ENCODE results near the gene EFCAB8. TPM values are rescaled to one million over a fixed set of nuclear protein-coding genes. Genes with fewer than 3 reads are reported as not detected.
"Not testable (repeated sequence)": the region's sequence is repeated elsewhere in the genome, so short reads cannot be mapped to it uniquely, and the experiment has no call there.

The EFCAB8 gene
- total RNA-seq, 1 donor: 0.73 TPM

DNA sequence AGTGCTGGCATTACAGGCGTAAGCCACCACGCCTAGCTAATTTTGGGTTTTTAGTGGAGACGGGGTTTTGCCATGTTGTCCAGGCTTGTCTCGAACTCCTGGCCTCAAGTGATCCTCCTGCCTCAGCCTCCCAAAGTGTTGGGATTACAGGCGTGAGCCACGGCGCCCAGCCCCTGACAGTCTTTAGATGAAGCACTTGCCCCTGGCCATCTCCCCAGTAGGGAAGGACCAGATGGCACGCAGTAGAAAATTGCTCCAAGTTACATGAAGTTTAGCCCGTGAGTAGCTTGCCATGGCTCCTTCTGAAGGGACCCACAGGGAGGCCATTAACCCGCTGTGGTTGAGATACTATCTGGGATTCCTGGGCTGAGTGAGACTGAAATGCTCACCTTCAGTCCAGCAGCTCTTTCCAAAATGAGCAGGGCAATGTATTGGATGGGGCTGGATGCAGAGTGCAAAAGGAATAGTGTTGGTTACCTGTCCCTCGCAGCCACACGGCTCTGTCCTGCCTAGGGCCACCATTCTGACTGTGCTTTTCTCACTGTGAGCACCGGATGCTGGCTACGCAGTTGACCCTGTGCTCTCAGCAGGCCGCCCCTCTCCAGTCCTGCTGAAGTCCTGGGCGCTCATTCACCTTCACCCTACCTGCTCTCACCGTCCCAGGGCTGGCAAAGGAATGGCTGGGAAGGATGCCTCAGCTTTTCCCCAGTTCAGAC lies 66.9 kb downstream of the EFCAB8 start:
- Histone ChIP-seq H3K4me3 (ENCODE audit: low read length) (no peak overlapping the region), H3K27me3 (ENCODE audit: insufficient read depth, low read length) (no peaks in the 10 kb centered on the region), H3K4me1 (ENCODE audit: insufficient read depth, low read length) (no peaks in the 10 kb centered on the region), H3K9me3 (ENCODE audit: low read depth, low read length) (no peaks in the 10 kb centered on the region)

- H3K4me1 ChIP-seq (ENCODE audit: insufficient read depth, low read length): no peaks in the 10 kb centered on the region
- no peaks in the 10 kb centered on the region for H3K27me3 ChIP-seq (ENCODE audit: insufficient read depth, low read length)
- H3K9me3 ChIP-seq (ENCODE audit: low read depth, low read length): no peaks in the 10 kb centered on the region
- no peak overlapping the region for H3K4me3 ChIP-seq (ENCODE audit: low read length)
Measured at GRCh38 chr20:32929162-32929561, 70.4 kb downstream of the EFCAB8 start.

- no peaks in the 10 kb centered on the region for H3K27me3 ChIP-seq (ENCODE audit: insufficient read depth, low read length)
- no peaks in the 10 kb centered on the region for H3K4me1 ChIP-seq (ENCODE audit: insufficient read depth, low read length)
- no peaks in the 10 kb centered on the region for H3K9me3 ChIP-seq (ENCODE audit: low read depth, low read length)
- no peak overlapping the region for H3K4me3 ChIP-seq (ENCODE audit: low read length)
Measured at GRCh38 chr20:32930181-32930580, 71.5 kb downstream of the EFCAB8 start.

- H3K27me3 ChIP-seq (ENCODE audit: insufficient read depth, low read length): no peaks in the 10 kb centered on the region
- H3K9me3 ChIP-seq (ENCODE audit: low read depth, low read length): no peaks in the 10 kb centered on the region
- H3K4me3 ChIP-seq (ENCODE audit: low read length): no peak overlapping the region
- H3K4me1 ChIP-seq (ENCODE audit: insufficient read depth, low read length): no peaks in the 10 kb centered on the region
Measured at GRCh38 chr20:32930701-32931100, 72.0 kb downstream of the EFCAB8 start.

- H3K4me1 ChIP-seq (ENCODE audit: insufficient read depth, low read length): no peaks in the 10 kb centered on the region
- H3K4me3 ChIP-seq (ENCODE audit: low read length): no peak overlapping the region
- no peaks in the 10 kb centered on the region for H3K27me3 ChIP-seq (ENCODE audit: insufficient read depth, low read length)
- no peaks in the 10 kb centered on the region for H3K9me3 ChIP-seq (ENCODE audit: low read depth, low read length)
Measured at GRCh38 chr20:32934580-32934979, 75.9 kb downstream of the EFCAB8 start.

GRCh38 chr20:32941155-32941885 lies 82.6 kb downstream of the EFCAB8 start:
- Histone ChIP-seq H3K9me3 (ENCODE audit: low read depth, low read length) (no peaks in the 10 kb centered on the region), H3K27me3 (ENCODE audit: insufficient read depth, low read length) (no peaks in the 10 kb centered on the region), H3K4me1 (ENCODE audit: insufficient read depth, low read length) (no peaks in the 10 kb centered on the region), H3K4me3 (ENCODE audit: low read length) (no peak overlapping the region)

DNA sequence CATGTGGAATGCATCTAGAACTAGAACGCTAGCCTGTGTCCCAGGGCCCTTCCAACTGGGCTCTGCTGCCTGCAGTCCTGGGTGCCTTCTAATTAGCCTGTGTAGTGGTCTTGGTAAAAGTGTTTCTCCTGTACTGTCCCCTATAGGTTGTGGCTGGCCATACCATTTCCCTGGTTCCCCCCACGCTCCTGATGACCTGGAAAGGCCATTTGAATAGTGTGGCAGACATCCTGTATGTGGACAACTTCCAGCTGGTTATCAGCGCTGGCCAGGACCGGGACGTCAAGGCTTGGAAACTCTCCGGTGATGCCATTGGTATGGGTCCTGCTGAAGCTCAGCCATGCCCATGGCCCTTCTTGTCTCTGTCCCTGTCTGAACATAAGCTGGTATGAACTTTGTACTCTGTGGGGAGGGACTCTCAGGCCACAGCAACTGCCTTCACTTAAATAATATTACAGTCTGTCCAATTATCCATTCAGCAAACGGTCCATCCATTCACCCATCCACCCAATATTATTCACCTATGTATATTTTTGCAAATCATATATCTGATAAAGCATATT lies 84.8 kb downstream of the EFCAB8 start:
- Histone ChIP-seq H3K4me3 (ENCODE audit: low read length) (no peak overlapping the region), H3K27me3 (ENCODE audit: insufficient read depth, low read length) (no peaks in the 10 kb centered on the region), H3K4me1 (ENCODE audit: insufficient read depth, low read length) (no peaks in the 10 kb centered on the region), H3K9me3 (ENCODE audit: low read depth, low read length) (no peaks in the 10 kb centered on the region)

- Histone ChIP-seq H3K9me3 (ENCODE audit: low read depth, low read length) (no peaks in the 10 kb centered on the region), H3K4me3 (ENCODE audit: low read length) (no peak overlapping the region)
Measured at GRCh38 chr20:32945710-32946221, 87.0 kb downstream of the EFCAB8 start.

DNA sequence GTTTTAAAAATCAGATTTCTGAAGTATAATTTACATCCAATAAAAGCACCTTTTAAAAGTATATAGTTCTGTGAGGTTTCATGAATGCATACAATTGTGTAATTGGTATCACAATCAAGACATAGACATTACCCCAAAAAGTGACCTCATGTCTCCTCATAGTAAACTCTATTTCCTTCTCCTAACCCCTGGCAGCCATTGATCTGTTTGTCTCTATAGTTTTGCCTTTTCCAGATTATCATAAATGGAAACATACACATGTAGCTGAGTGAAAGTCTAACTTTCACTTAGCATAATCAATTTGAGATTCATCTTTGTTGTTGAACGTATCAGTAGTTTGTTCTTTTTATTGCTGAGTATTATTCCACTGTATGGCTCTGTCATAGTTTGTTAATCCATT lies 87.9 kb downstream of the EFCAB8 start:
- no peaks in the 10 kb centered on the region for H3K27me3 ChIP-seq (ENCODE audit: insufficient read depth, low read length)
- H3K4me1 ChIP-seq (ENCODE audit: insufficient read depth, low read length): no peaks in the 10 kb centered on the region
- no peak overlapping the region for H3K4me3 ChIP-seq (ENCODE audit: low read length)
- H3K9me3 ChIP-seq (ENCODE audit: low read depth, low read length): no peaks in the 10 kb centered on the region

More at GRCh38 chr20:32945710-32946221, 87.0 kb downstream of the EFCAB8 start:
- Histone ChIP-seq H3K4me1 (ENCODE audit: insufficient read depth, low read length) (no peaks in the 10 kb centered on the region), H3K27me3 (ENCODE audit: insufficient read depth, low read length) (no peaks in the 10 kb centered on the region)

- not testable (repeated sequence) for H3K27me3 ChIP-seq (ENCODE audit: insufficient read depth, low read length); H3K4me3 ChIP-seq (ENCODE audit: low read length); H3K9me3 ChIP-seq (ENCODE audit: low read depth, low read length); H3K4me1 ChIP-seq (ENCODE audit: insufficient read depth, low read length)
Measured at GRCh38 chr20:32950539-32950938, 91.8 kb downstream of the EFCAB8 start.

GRCh38 chr20:32957459-32957858 lies 98.7 kb downstream of the EFCAB8 start:
- H3K4me3 ChIP-seq (ENCODE audit: low read length): no peak overlapping the region
- no peaks in the 10 kb centered on the region for H3K27me3 ChIP-seq (ENCODE audit: insufficient read depth, low read length)
- H3K4me1 ChIP-seq (ENCODE audit: insufficient read depth, low read length): no peaks in the 10 kb centered on the region
- peaks cover 20% of the 10 kb centered on the region for H3K9me3 ChIP-seq (ENCODE audit: low read depth, low read length)

DNA sequence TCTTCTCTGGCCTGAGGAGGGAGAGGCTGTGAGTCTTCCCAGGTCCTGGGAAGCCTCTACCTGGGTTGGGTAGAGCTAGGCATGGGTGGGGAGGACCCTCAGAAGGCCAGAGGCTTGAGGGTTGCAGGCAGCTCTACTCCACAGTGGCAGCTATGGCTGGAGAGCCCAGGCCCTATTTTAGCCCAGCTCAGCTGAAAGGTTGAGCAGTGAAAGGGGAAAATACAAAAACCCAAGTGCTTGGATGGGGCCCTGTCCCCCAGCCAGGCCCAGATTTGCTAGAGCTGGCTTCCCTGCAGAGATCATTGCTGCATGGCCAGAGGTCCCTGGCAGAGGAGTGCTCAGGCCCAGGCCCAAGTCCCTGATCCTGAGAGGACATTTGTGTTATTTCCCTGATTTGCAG lies 99.9 kb downstream of the EFCAB8 start:
- Histone ChIP-seq H3K27me3 (ENCODE audit: insufficient read depth, low read length) (no peaks in the 10 kb centered on the region), H3K9me3 (ENCODE audit: low read depth, low read length) (peaks cover 20% of the 10 kb centered on the region), H3K4me1 (ENCODE audit: insufficient read depth, low read length) (no peaks in the 10 kb centered on the region), H3K4me3 (ENCODE audit: low read length) (no peak overlapping the region)

GRCh38 chr20:32959351-32960221 lies 100.9 kb downstream of the EFCAB8 start:
- Histone ChIP-seq H3K9me3 (ENCODE audit: low read depth, low read length) (peaks cover 15% of the 10 kb centered on the region), H3K4me1 (ENCODE audit: insufficient read depth, low read length) (no peaks in the 10 kb centered on the region), H3K4me3 (ENCODE audit: low read length) (no peak overlapping the region), H3K27me3 (ENCODE audit: insufficient read depth, low read length) (no peaks in the 10 kb centered on the region)

DNA sequence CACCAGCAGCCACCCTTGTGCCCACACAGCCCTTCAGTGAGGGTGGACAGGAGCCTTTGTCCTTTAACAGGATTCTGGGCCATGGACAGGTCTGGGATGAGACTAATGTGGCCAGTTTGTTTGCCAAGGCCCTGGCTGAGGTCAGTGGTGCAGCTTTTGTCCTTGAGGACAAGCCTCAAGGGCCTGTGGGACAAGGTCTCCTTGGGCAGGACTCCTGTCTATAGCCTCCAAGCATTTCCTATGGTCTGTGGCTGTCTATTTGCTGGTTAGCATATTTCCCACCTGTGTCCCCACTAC lies 101.4 kb downstream of the EFCAB8 start:
- H3K4me1 ChIP-seq (ENCODE audit: insufficient read depth, low read length): peaks cover 2% of the 10 kb centered on the region
- no peaks in the 10 kb centered on the region for H3K27me3 ChIP-seq (ENCODE audit: insufficient read depth, low read length)
- peaks cover 15% of the 10 kb centered on the region for H3K9me3 ChIP-seq (ENCODE audit: low read depth, low read length)
- H3K4me3 ChIP-seq (ENCODE audit: low read length): no peak overlapping the region

Measured in mononuclear cell (primary cell).